Muscle layer of colon (tissue), 2 donors: ENCODE data around the gene TLCD5.
A peak's percentile ranks its signal among the peaks of the same experiment; 100 is the strongest.

Experiments used
- H3K27ac ChIP-seq: one replicate; pipeline ENCODE4 v1.7.0; 2013; ENCODE audit warnings: low read depth, mild to moderate bottlenecking, low read length, moderate library complexity
- H3K27me3 ChIP-seq, 2 donors: one replicate each; pipeline ENCODE4 v1.7.0; 2013; ENCODE audit warnings: low read length in 2 of 2, mild to moderate bottlenecking in 2 of 2; ENCODE audit not compliant: insufficient read depth in 2 of 2, control insufficient read depth in 1 of 2
- H3K36me3 ChIP-seq: one replicate; pipeline ENCODE4 v1.7.0; 2013; ENCODE audit warnings: mild to moderate bottlenecking, low read length; ENCODE audit not compliant: insufficient read depth
- H3K4me1 ChIP-seq: one replicate; pipeline ENCODE4 v1.7.0; 2013; ENCODE audit warnings: mild to moderate bottlenecking, low read length; ENCODE audit not compliant: insufficient read depth
- H3K4me3 ChIP-seq, 2 donors: one replicate each; pipeline ENCODE4 v1.7.0; 2013; ENCODE audit warnings: low read length in 2 of 2, low read depth in 1 of 2, mild to moderate bottlenecking in 1 of 2, moderate library complexity in 1 of 2
- H3K9ac ChIP-seq: one replicate; pipeline ENCODE4 v1.7.0; 2013; ENCODE audit warnings: low read length
- H3K9me3 ChIP-seq: one replicate; pipeline ENCODE4 v1.7.0; 2013; ENCODE audit warnings: mild to moderate bottlenecking, low read length
- donor health status: abdominal sarcoma.
- donor health status: Adenocarcinoma of cecum.

TLCD5 gene

GRCh38 chr11:120324932-120325810 lies at the start of gene TLCD5:
TSS of gene TLCD5 (plus strand) at chr11:120325299. CDS start at chr11:120327442, 2,143 bp downstream.
- Histone ChIP-seq H3K27ac (peak within 1 kb of the TSS; percentile 63), H3K4me3 (peak within 1 kb of the TSS; percentile 60 to 62), H3K9ac (peak within 1 kb of the TSS; percentile 23), H3K36me3 (peaks cover 7% of the 10 kb centered on the region), H3K27me3 (no peaks in the 10 kb centered on the region), H3K9me3 (no peaks in the 10 kb centered on the region), H3K4me1 (peaks cover 18% of the 10 kb centered on the region)

DNA sequence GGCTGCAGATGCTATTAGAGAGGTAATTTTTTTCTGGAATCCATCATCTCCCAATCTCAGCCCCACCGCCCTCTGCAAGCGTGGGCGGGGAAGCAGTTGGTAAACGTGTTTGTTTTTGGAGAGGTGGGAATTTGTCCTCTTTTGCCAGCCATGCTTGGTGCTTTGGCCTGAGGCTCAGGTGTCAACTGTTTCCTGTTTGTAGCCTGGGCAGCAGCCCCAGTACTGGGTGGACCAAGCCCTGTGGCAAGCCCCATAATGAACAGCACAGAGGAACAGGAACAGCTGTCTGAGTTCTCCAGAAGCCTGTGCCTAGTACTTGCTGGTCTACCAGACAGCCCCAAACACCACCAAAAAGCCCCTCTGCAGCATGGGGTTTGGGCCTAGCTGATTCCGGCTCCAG lies 45.6 kb upstream of the TLCD5 start:
- Histone ChIP-seq H3K4me1 (no peaks in the 10 kb centered on the region), H3K36me3 (no peaks in the 10 kb centered on the region), H3K4me3 (no peak overlapping the region), H3K27ac (no peak overlapping the region), H3K27me3 (no peaks in the 10 kb centered on the region), H3K9me3 (no peaks in the 10 kb centered on the region), H3K9ac (no peak overlapping the region)

- Histone ChIP-seq H3K9me3 (no peaks in the 10 kb centered on the region), H3K4me1 (no peaks in the 10 kb centered on the region), H3K27me3 (no peaks in the 10 kb centered on the region), H3K36me3 (no peaks in the 10 kb centered on the region), H3K4me3 (no peak overlapping the region), H3K9ac (no peak overlapping the region), H3K27ac (no peak overlapping the region)
Observed at GRCh38 chr11:120280600-120281051, 44.5 kb upstream of the TLCD5 start.

DNA sequence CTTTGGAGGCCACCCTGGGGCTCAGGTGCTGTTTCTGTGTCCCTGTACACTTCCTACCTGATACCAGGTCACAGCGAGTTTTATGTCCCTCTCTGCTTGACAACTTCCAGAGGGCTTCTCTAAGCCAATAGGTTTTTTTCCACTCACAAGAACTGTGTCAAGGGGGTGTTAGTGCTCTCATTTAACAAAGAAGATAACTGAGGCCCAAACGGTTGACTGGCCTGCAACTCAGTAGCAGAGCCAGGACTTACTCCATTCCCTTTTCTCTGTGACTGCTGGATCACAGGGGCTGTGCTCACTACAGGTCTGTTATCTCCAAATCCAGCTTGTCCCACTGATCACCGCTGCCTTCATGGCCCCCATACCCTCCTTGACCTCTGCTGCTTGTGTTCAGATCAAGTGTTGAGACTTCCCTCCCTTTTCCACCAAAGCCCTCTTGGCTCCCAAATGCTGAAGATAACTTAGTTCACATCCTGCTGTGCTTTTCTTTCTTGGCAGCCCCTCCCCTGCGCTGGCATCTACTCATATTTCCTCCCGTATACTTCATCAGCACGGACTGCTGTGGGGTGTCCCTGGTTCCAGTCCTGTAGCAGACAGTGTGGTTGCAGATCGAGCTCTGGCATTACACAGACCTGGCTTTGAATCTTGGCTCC lies 43.8 kb upstream of the TLCD5 start:
- Histone ChIP-seq H3K36me3 (no peaks in the 10 kb centered on the region), H3K4me1 (no peaks in the 10 kb centered on the region), H3K27ac (no peak overlapping the region), H3K27me3 (no peaks in the 10 kb centered on the region), H3K9ac (no peak overlapping the region), H3K4me3 (no peak overlapping the region), H3K9me3 (no peaks in the 10 kb centered on the region)

DNA sequence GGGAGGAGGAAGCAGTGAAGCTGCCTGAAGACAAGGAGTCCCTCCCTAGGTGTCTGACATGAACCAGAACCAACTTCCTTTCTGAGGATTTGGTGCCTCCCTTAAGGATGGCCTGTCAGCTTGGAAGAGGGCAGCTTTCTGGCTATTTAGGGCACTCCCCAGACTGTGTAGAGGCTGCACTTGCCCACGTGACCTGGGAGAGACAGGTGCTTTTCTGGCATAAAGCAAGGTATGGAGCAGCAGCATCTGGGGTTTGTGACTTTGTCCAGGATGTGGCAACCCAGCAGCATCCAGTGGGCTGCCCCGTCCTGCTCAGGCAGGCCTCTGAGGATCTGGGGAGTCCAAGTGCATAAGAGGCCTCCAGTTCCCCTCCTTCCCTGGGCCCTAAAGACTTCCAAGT lies 42.0 kb upstream of the TLCD5 start:
- H3K36me3 ChIP-seq = no peaks in the 10 kb centered on the region
- H3K9ac ChIP-seq = no peak overlapping the region
- no peaks in the 10 kb centered on the region for H3K9me3 ChIP-seq
- no peaks in the 10 kb centered on the region for H3K4me1 ChIP-seq
- H3K27me3 ChIP-seq = no peaks in the 10 kb centered on the region
- H3K27ac ChIP-seq = no peak overlapping the region
- no peak overlapping the region for H3K4me3 ChIP-seq

GRCh38 chr11:120284272-120284671 lies 40.8 kb upstream of the TLCD5 start:
- H3K27me3 ChIP-seq = no peaks in the 10 kb centered on the region
- no peaks in the 10 kb centered on the region for H3K36me3 ChIP-seq
- H3K4me1 ChIP-seq = no peaks in the 10 kb centered on the region
- H3K9ac ChIP-seq = no peak overlapping the region
- H3K9me3 ChIP-seq = no peaks in the 10 kb centered on the region
- H3K4me3 ChIP-seq = no peak overlapping the region
- no peak overlapping the region for H3K27ac ChIP-seq

GRCh38 chr11:120285256-120285655 lies 39.8 kb upstream of the TLCD5 start:
- Histone ChIP-seq H3K27ac (no peak overlapping the region), H3K4me3 (no peak overlapping the region), H3K9ac (no peak overlapping the region), H3K4me1 (no peaks in the 10 kb centered on the region), H3K36me3 (no peaks in the 10 kb centered on the region), H3K27me3 (no peaks in the 10 kb centered on the region), H3K9me3 (no peaks in the 10 kb centered on the region)

DNA sequence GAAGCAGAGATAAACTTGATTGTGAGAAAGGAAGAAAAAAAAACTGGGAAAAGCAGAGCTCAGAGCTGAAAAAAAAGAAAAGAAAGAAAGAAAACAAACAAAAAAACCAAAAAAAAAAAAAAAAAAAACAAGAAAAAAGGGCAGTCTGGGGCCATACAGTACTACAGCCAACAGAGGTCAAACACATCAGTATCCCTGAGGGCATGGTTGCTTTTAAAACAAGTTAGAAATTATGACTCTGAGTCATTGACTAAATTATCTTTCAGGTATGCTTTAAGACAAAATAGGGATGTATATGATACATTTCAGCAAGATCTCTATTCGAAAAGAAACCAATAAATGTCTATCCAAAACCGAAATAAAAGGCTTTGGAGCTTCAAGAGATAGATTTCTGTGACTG lies 37.1 kb upstream of the TLCD5 start:
- Histone ChIP-seq H3K4me3 (no peak overlapping the region), H3K27me3 (peaks cover 5 to 10% of the 10 kb centered on the region in 2 donors), H3K9me3 (no peaks in the 10 kb centered on the region), H3K4me1 (no peaks in the 10 kb centered on the region), H3K36me3 (no peaks in the 10 kb centered on the region), H3K27ac (no peak overlapping the region), H3K9ac (no peak overlapping the region)

DNA sequence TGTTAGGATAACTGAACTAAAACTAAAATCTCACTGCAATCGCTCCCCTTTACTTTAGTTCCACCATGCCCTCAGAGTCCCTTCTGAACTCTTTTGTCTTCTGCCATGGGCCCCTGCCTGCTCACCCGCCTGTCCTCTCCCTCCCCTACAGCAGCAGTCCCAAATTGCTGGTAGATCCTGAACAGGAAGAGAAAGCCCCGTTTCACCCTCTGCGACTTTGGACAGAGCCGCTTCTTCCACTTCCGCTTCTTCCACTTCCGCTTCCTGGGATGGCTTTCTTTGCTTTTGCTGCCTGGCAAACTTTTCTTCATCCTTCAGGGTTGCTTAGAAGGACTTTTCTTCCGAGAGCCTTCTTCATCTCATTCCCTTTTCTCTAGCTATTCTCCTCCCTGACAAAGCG lies 35.7 kb upstream of the TLCD5 start:
- Histone ChIP-seq H3K36me3 (no peaks in the 10 kb centered on the region), H3K9me3 (no peaks in the 10 kb centered on the region), H3K4me3 (no peak overlapping the region), H3K27ac (no peak overlapping the region), H3K27me3 (peaks cover 5 to 12% of the 10 kb centered on the region in 2 donors), H3K9ac (no peak overlapping the region), H3K4me1 (no peaks in the 10 kb centered on the region)

GRCh38 chr11:120290956-120291355 lies 34.1 kb upstream of the TLCD5 start:
- no peak overlapping the region for H3K9ac ChIP-seq
- no peaks in the 10 kb centered on the region for H3K4me1 ChIP-seq
- H3K27me3 ChIP-seq = peaks cover 5 to 12% of the 10 kb centered on the region in 2 donors
- H3K27ac ChIP-seq = no peak overlapping the region
- no peaks in the 10 kb centered on the region for H3K36me3 ChIP-seq
- H3K4me3 ChIP-seq = no peak overlapping the region
- H3K9me3 ChIP-seq = no peaks in the 10 kb centered on the region

DNA sequence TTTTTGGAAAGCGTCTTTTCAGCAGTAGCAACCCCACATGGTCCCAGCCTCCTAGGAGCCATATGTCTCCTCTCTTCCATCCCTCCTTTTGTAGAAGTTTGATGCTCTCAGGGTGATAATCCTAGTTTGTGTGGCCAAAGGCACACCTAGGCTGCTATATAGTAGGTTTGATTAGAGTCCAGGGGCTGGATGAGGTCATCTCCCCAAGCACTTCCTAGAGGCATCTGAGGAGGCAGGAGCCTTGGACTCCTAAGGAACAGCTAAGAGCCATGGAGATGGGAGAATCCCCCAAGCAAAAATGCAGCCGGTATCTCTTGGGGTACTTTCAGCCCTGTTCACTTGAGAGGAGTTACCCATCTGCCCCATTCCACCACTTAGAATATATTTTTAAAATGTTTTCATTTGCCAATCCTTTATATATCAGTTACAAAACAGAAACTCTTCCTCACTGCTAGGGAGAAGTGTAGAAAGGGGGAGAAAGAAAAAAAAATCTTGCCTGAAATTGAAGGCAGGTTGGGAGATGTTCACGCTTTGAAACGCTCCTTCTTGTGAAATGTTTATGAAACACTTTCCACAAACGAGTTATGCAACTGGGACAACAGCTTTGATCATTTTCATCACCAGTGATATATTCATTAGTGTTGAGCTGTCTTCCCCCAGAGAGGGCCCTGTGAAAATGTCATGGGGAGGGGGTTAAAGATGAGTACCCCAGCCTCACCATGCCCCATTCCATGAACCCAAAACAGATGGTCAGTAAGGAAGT lies 31.9 kb upstream of the TLCD5 start:
- peaks cover 5 to 12% of the 10 kb centered on the region in 2 donors for H3K27me3 ChIP-seq
- no peak overlapping the region for H3K4me3 ChIP-seq
- no peak overlapping the region for H3K9ac ChIP-seq
- no peak overlapping the region for H3K27ac ChIP-seq
- no peaks in the 10 kb centered on the region for H3K9me3 ChIP-seq
- no peaks in the 10 kb centered on the region for H3K36me3 ChIP-seq
- H3K4me1 ChIP-seq = no peaks in the 10 kb centered on the region
